ENCODE measurements around the gene CSNK1E.
"Not testable (repeated sequence)": the region's sequence is repeated elsewhere in the genome, so short reads cannot be mapped to it uniquely, and the experiment has no call there.

Gene CSNK1E

DNA sequence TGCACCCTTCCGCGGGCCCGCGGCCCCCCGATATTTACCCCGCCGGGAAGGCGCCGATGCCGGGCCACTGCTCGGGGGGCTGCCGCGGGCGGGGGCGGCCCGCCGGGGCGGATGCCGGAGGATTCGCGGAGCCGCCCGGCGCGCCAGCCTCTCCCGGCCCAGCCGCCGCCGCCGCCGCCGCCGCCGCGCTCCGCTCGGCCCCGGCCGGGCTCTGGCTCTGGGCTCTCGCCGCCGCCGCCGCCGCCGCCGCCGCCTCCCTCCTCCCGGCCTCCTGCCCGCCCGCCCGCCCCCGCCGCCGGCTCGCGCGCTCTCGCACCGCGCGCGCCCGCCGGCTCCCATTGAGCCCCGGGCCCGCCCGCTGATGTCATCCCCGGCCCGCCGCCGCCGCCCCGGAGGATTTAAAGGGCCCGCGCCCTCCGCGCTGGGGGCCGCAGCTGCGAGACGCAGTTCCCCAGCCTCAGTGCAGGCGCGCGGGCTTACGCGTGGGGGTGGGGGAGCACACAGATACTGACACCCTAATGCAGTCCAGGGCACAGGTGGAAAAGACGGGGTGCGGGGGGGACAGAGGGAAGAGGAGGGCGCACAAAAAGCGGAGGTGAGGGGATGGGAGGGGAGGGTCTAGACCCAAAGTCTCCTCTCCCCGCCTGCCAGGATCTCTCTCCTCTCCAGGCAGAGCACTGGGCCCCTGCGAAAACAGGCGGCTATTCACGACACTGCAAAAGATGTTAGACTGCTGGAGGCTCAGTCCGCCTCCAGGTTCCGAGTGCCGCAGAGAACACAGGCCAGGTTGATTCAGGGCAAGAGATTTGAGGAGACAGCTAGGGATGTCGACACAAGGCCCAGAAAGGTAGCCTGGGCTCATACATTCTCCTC lies at the start of gene CSNK1E:
CSNK1E (minus strand) TSS at position 312 of the 873 bp plus-strand sequence. CDS start 3,276 bp downstream, outside the sequence.
- DNase-seq (ENCODE audit: extremely low read depth, insufficient read length): peak; percentile 66
- no peaks in the 10 kb centered on the region for H3K27me3 ChIP-seq (replicated peaks; ENCODE audit: control insufficient read depth, insufficient read depth, low read length)
- TF ChIP-seq CTCF (IDR thresholded peaks at IDR 0.05; ENCODE audit: insufficient read depth, low read length, poor library complexity, severe bottlenecking): no peak
- H3K4me3 ChIP-seq (replicated peaks; ENCODE audit: low read depth, low read length): peak within 1 kb of the TSS; percentile 68
- H3K36me3 ChIP-seq (ENCODE audit: control insufficient read depth, insufficient read depth, low read length): peaks cover 8% of the 10 kb centered on the region

DNA sequence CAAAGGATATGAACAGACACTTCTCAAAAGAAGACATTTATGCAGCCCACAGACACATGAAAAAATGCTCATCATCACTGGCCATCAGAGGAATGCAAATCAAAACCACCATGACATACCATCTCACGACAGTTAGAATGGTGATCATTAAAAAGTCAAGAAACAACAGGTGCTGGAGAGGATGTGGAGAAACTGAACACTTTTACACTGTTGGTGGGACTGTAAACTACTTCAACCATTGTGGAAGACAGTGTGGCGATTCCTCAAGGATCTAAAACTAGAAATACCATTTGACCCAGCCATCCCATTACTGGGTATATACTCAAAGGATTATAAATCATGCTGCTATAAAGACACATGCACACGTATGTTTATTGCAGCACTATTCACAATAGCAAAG lies 48.6 kb upstream of the CSNK1E start:
- not testable (repeated sequence) for H3K36me3 ChIP-seq (ENCODE audit: control insufficient read depth, insufficient read depth, low read length); DNase-seq (ENCODE audit: extremely low read depth, insufficient read length); H3K4me3 ChIP-seq (replicated peaks; ENCODE audit: low read depth, low read length); H3K27me3 ChIP-seq (replicated peaks; ENCODE audit: control insufficient read depth, insufficient read depth, low read length)

GRCh38 chr22:38365174-38365573 lies 47.9 kb upstream of the CSNK1E start:
- not testable (repeated sequence) for H3K4me3 ChIP-seq (replicated peaks; ENCODE audit: low read depth, low read length); DNase-seq (ENCODE audit: extremely low read depth, insufficient read length); H3K36me3 ChIP-seq (ENCODE audit: control insufficient read depth, insufficient read depth, low read length); H3K27me3 ChIP-seq (replicated peaks; ENCODE audit: control insufficient read depth, insufficient read depth, low read length)

DNA sequence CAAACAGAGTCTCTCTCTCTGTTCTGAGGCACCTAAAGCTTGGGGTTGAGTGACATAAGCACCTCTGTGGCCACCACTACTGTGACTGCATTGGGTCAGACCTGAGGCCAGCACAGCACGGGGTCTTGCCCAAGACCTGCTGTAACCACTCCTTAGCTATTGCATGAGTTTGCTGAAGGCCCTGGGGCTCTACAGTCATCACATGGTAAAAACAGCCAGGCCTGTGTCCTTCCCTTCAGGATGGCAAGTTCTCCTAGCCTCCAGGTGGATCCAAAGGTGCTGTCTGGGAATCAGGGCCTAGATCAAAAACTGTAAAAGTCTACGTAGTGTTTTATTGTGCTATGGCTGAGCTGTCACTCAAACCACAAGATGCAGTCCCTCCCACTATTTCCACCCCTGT lies 43.3 kb upstream of the CSNK1E start:
- not testable (repeated sequence) for H3K27me3 ChIP-seq (replicated peaks; ENCODE audit: control insufficient read depth, insufficient read depth, low read length); H3K4me3 ChIP-seq (replicated peaks; ENCODE audit: low read depth, low read length); DNase-seq (ENCODE audit: extremely low read depth, insufficient read length); H3K36me3 ChIP-seq (ENCODE audit: control insufficient read depth, insufficient read depth, low read length)

- H3K36me3 ChIP-seq (ENCODE audit: control insufficient read depth, insufficient read depth, low read length); DNase-seq (ENCODE audit: extremely low read depth, insufficient read length); H3K27me3 ChIP-seq (replicated peaks; ENCODE audit: control insufficient read depth, insufficient read depth, low read length); H3K4me3 ChIP-seq (replicated peaks; ENCODE audit: low read depth, low read length): not testable (repeated sequence)
These were observed 42.6 kb upstream of the CSNK1E start for GRCh38 chr22:38359817-38360216.

DNA sequence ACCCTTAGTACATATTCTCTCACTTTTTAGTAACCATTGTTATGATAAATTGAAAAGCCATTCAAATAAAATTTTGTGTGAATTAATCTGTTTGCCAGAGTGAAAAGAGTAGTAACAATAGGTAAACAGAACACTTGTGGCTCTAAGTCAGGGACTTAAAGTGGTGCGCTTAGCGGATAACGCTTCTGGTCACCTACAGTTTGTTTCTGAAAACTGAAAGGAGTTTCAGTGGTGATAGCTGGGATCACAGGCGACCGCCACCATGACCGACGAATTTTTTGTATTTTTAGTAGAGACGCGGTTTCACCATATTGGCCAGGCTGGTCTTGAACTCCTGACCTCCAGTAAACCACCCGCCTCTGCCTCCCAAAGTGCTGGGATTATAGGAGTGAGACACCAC lies 40.7 kb upstream of the CSNK1E start:
- DNase-seq (ENCODE audit: extremely low read depth, insufficient read length); H3K36me3 ChIP-seq (ENCODE audit: control insufficient read depth, insufficient read depth, low read length); H3K4me3 ChIP-seq (replicated peaks; ENCODE audit: low read depth, low read length); H3K27me3 ChIP-seq (replicated peaks; ENCODE audit: control insufficient read depth, insufficient read depth, low read length): not testable (repeated sequence)

DNA sequence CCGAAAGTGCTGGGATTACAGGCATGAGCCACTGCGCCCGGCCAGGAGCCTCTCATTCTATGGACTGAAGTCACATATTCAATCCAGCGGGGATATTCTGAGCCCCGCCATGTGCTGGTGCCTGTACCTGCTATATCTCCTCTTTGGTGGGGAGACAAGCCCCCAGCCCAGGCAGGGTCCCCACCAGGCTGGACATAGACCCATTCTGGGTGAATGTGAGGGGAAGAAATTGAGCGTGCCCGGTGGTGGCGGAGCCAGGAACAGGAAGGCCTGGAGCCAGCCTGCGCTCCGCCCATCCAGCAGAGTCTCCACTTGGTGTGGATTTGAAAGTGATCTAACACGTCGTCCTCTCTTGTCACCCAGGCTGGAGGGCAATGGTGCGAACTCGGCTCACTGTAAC lies 38.0 kb upstream of the CSNK1E start:
- Histone ChIP-seq H3K4me3 (replicated peaks; ENCODE audit: low read depth, low read length) (no peak overlapping the region), H3K27me3 (replicated peaks; ENCODE audit: control insufficient read depth, insufficient read depth, low read length) (no peaks in the 10 kb centered on the region), H3K36me3 (ENCODE audit: control insufficient read depth, insufficient read depth, low read length) (peaks cover 4% of the 10 kb centered on the region)
- no peak for DNase-seq (ENCODE audit: extremely low read depth, insufficient read length)
- TF ChIP-seq CTCF (IDR thresholded peaks at IDR 0.05; ENCODE audit: insufficient read depth, low read length, poor library complexity, severe bottlenecking): no peak

DNA sequence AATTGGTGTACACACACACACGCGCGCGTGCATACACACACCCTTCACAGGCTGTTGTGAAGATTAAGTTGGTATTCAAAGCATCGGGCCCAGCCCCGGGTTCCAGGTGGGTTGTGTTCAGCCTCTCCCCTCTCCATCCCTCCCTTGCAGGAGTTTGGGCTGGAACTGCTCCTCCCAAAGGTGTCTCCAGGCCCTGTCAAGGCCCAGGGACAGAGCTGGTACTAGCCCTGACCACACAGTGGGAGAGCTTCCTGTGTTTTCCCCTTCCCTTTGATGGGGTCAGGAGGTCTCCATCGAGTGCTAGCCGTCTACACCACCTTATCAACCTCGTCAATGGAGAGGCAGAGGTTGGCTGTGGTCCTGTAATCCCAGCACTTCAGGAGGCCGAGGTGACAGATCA lies 36.5 kb upstream of the CSNK1E start:
- TF ChIP-seq CTCF (IDR thresholded peaks at IDR 0.05; ENCODE audit: insufficient read depth, low read length, poor library complexity, severe bottlenecking): no peak
- no peak for DNase-seq (ENCODE audit: extremely low read depth, insufficient read length)
- H3K27me3 ChIP-seq (replicated peaks; ENCODE audit: control insufficient read depth, insufficient read depth, low read length): no peaks in the 10 kb centered on the region
- peaks cover 4% of the 10 kb centered on the region for H3K36me3 ChIP-seq (ENCODE audit: control insufficient read depth, insufficient read depth, low read length)
- no peak overlapping the region for H3K4me3 ChIP-seq (replicated peaks; ENCODE audit: low read depth, low read length)
